ENCODE data around the gene SLC7A8.

DNA sequence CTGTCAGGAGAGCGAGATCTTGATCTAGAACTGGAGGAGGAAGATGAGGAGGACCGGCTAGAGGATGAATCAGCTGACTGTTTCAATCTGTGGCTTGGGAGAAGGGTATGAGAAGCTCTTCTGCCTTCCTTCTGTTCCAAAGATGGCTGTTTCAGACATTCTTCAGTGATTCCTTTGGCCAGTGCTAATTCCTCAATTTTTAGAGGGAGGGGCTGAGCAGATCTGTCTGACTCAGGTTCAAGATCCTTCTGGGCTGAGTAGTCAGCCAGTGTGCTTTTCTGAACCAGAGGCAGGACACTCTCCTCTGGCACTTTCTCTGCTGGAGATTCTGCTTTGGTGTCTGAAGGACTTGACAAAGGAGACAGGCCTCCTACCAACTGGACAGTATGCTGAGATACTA, 103.7 kb downstream of the SLC7A8 start:
- TF ChIP-seq, protein P1, sequence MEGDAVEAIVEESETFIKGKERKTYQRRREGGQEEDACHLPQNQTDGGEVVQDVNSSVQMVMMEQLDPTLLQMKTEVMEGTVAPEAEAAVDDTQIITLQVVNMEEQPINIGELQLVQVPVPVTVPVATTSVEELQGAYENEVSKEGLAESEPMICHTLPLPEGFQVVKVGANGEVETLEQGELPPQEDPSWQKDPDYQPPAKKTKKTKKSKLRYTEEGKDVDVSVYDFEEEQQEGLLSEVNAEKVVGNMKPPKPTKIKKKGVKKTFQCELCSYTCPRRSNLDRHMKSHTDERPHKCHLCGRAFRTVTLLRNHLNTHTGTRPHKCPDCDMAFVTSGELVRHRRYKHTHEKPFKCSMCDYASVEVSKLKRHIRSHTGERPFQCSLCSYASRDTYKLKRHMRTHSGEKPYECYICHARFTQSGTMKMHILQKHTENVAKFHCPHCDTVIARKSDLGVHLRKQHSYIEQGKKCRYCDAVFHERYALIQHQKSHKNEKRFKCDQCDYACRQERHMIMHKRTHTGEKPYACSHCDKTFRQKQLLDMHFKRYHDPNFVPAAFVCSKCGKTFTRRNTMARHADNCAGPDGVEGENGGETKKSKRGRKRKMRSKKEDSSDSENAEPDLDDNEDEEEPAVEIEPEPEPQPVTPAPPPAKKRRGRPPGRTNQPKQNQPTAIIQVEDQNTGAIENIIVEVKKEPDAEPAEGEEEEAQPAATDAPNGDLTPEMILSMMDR (IDR thresholded peaks at IDR 0.05), result no peak
- TF ChIP-seq EZH2 (IDR thresholded peaks at IDR 0.05), result no peak

All from neural progenitor cell (in vitro differentiated cells).